ENCODE results near the gene ITIH6. TPM values are rescaled to one million over a fixed set of nuclear protein-coding genes. Genes with fewer than 3 reads are reported as not detected.
"Not testable (repeated sequence)": the region's sequence is repeated elsewhere in the genome, so short reads cannot be mapped to it uniquely, and the experiment has no call there.

ITIH6 gene
- total RNA-seq: not detected in 2 replicates

DNA sequence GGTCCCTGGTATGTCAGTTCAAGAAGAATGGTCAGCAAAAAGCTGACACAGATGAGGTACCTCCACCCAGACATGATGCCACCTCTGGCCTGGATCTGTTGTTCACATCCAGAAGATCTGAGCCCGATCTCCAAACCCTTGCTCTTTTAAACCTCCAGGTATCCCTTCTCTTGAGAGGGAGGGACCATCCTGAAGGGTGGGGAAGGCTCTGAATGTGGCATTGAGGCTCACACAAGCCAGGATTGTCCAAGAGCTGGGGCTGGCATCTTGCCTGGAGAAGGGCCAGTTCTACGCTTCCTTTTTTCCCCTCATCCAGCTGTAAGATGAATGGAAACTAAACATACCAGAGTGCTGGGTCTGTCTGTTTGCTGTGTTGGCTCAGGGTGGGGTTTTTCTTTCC, at the start of gene ITIH6:
Gene ITIH6, minus strand, starts transcription at position 119 of the 400 bp plus-strand sequence. Its CDS starts 45 bp downstream, at position 74.
- no peak for DNase-seq (ENCODE audit: low spot score)
- no peak within 1 kb of the TSS for H3K27ac Mint-ChIP-seq
- peaks cover 2% of the 10 kb centered on the region for H3K27me3 Mint-ChIP-seq (ENCODE audit: low read depth)
- H3K9me3 Mint-ChIP-seq: no peaks in the 10 kb centered on the region
- H3K36me3 Mint-ChIP-seq (ENCODE audit: low read depth): no peaks in the 10 kb centered on the region
- H3K4me1 Mint-ChIP-seq (ENCODE audit: low read depth): no peaks in the 10 kb centered on the region
- intact Hi-C loops (cut with micrococcal nuclease): no loop called here
- no peak within 1 kb of the TSS for H3K4me3 Mint-ChIP-seq (ENCODE audit: low read depth)

DNA sequence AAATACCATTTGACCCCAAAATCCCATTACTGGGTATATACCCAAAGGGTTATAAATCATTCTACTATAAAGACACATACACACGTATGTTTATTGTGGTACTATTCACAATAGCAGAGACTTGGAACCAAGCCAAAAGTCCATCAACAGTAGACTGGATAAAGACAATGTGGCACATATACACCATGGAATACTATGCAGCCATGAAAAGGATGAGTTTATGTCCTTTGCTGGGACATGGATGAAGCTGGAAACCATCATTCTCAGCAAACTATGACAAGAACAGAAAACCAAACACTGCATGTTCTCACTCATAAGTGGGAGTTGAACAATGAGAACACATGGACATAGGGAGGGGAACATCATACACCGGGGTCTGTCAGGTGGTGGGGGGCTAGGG, 49.6 kb upstream of the ITIH6 start:
- H3K27me3 Mint-ChIP-seq (ENCODE audit: low read depth); H3K4me3 Mint-ChIP-seq (ENCODE audit: low read depth); DNase-seq (ENCODE audit: low spot score); intact Hi-C loops (cut with micrococcal nuclease); H3K9me3 Mint-ChIP-seq; H3K4me1 Mint-ChIP-seq (ENCODE audit: low read depth); H3K36me3 Mint-ChIP-seq (ENCODE audit: low read depth); H3K27ac Mint-ChIP-seq: not testable (repeated sequence)

GRCh38 chrX:54843050-54843449, 45.0 kb upstream of the ITIH6 start:
- Mint-ChIP-seq H3K27ac (no peak overlapping the region), H3K27me3 (ENCODE audit: low read depth) (no peaks in the 10 kb centered on the region), H3K9me3 (no peaks in the 10 kb centered on the region), H3K36me3 (ENCODE audit: low read depth) (no peaks in the 10 kb centered on the region), H3K4me3 (ENCODE audit: low read depth) (no peak overlapping the region), H3K4me1 (ENCODE audit: low read depth) (no peaks in the 10 kb centered on the region)
- intact Hi-C loops (cut with micrococcal nuclease): no loop called here
- no peak for DNase-seq (ENCODE audit: low spot score)

- Mint-ChIP-seq H3K4me1 (ENCODE audit: low read depth) (no peaks in the 10 kb centered on the region), H3K4me3 (ENCODE audit: low read depth) (no peak overlapping the region), H3K27me3 (ENCODE audit: low read depth) (no peaks in the 10 kb centered on the region)
Observed at GRCh38 chrX:54842607-54843006, 44.6 kb upstream of the ITIH6 start.

DNA sequence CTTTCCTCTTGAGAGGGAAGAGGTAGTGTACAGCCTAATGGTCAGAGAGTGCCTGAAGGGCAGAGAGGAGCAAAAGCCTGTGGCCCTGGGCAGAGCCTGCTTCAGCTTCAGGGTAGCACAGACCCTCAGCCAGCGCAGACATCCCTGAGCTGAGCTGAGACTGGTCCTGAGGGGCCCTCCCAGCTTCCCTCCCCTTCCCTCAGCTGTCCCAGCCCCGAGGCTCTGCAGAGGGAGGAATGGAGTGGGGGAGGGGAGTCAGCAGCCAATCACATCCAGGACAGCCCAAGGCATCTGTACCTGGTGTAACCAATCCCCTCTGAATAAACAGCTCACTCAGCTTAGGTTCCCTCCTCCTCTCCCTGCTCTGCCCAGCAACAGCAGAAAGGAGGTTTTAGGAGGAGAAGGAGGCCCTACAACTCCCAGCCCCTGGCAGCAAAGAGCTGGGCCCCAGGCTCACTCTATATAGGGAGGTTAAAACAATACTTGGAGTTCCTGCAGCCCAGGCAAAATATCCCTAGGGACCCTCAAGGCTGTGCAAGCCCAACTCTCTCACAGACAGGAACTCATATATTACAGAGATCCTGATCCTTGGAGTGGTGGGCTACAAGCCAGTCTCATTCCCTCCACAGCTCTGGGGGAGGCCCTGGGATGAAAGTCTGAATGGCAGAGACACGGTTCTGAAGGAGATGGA, 43.3 kb upstream of the ITIH6 start:
- H3K9me3 Mint-ChIP-seq; H3K27ac Mint-ChIP-seq; H3K27me3 Mint-ChIP-seq (ENCODE audit: low read depth); intact Hi-C loops (cut with micrococcal nuclease); H3K36me3 Mint-ChIP-seq (ENCODE audit: low read depth); H3K4me3 Mint-ChIP-seq (ENCODE audit: low read depth); DNase-seq (ENCODE audit: low spot score); H3K4me1 Mint-ChIP-seq (ENCODE audit: low read depth): not testable (repeated sequence)

More at GRCh38 chrX:54842607-54843006, 44.6 kb upstream of the ITIH6 start:
- H3K36me3 Mint-ChIP-seq (ENCODE audit: low read depth): no peaks in the 10 kb centered on the region
- H3K27ac Mint-ChIP-seq: no peak overlapping the region
- no peak for DNase-seq (ENCODE audit: low spot score)
- intact Hi-C loops (cut with micrococcal nuclease): no loop called here
- H3K9me3 Mint-ChIP-seq: no peaks in the 10 kb centered on the region

DNA sequence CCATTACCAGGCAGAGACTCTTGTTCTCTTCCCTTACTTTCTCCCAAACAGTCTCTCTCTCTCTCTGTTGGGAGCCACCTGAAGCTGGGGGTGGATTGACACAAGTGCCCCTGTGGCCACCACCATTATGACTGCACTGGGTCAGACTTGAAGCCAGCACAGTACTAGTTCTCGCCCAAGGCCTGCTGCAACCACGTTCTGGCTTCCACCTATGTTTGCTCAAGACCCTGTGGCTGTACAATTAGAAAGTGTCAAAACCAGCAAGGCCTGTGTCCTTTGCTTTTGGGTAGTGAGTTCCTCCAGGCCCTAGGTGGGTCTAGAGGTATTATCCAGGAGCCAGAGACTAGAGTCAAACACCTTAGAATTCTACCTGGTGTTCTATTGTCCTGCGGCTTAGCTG, 40.5 kb upstream of the ITIH6 start:
- no peaks in the 10 kb centered on the region for H3K36me3 Mint-ChIP-seq (ENCODE audit: low read depth)
- H3K27me3 Mint-ChIP-seq (ENCODE audit: low read depth): peaks cover 8% of the 10 kb centered on the region
- no peaks in the 10 kb centered on the region for H3K4me1 Mint-ChIP-seq (ENCODE audit: low read depth)
- no peaks in the 10 kb centered on the region for H3K9me3 Mint-ChIP-seq
- intact Hi-C loops (cut with micrococcal nuclease): no loop called here
- no peak overlapping the region for H3K27ac Mint-ChIP-seq
- H3K4me3 Mint-ChIP-seq (ENCODE audit: low read depth): no peak overlapping the region
- DNase-seq (ENCODE audit: low spot score): no peak

GRCh38 chrX:54826598-54826997, 28.5 kb upstream of the ITIH6 start:
- DNase-seq (ENCODE audit: low spot score): no peak
- Mint-ChIP-seq H3K27ac (no peak overlapping the region), H3K4me3 (ENCODE audit: low read depth) (no peak overlapping the region), H3K27me3 (ENCODE audit: low read depth) (no peaks in the 10 kb centered on the region), H3K4me1 (ENCODE audit: low read depth) (no peaks in the 10 kb centered on the region), H3K9me3 (no peaks in the 10 kb centered on the region), H3K36me3 (ENCODE audit: low read depth) (no peaks in the 10 kb centered on the region)
- intact Hi-C loops (cut with micrococcal nuclease): no loop called here

GRCh38 chrX:54825716-54826438, 27.8 kb upstream of the ITIH6 start:
- DNase-seq (ENCODE audit: low spot score): no peak
- Mint-ChIP-seq H3K9me3 (no peaks in the 10 kb centered on the region), H3K4me3 (ENCODE audit: low read depth) (no peak overlapping the region), H3K27ac (no peak overlapping the region), H3K36me3 (ENCODE audit: low read depth) (no peaks in the 10 kb centered on the region), H3K27me3 (ENCODE audit: low read depth) (no peaks in the 10 kb centered on the region), H3K4me1 (ENCODE audit: low read depth) (no peaks in the 10 kb centered on the region)
- intact Hi-C loops (cut with micrococcal nuclease): no loop called here

DNA sequence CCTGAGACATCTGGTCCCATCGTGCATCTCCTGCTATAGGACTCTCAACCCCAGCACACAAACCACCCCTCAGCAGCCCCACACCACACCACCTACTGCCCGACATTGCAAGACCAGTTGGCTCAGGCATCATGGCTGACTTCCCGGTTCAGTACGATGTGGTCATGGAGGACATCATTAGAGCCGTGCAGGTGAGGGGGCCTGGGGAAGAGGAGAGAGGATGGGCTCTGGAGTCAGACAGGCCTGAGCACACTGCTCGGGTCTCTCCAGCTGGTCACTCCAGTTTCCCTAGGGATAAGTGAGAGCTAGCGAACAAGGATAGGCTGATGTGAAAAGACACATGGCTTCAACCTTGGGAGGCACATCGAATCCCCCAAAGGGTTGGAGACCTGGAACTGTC, 26.7 kb upstream of the ITIH6 start:
- no peaks in the 10 kb centered on the region for H3K4me1 Mint-ChIP-seq (ENCODE audit: low read depth)
- intact Hi-C loops (cut with micrococcal nuclease): no loop called here
- H3K27ac Mint-ChIP-seq: no peak overlapping the region
- DNase-seq (ENCODE audit: low spot score): no peak
- no peaks in the 10 kb centered on the region for H3K36me3 Mint-ChIP-seq (ENCODE audit: low read depth)
- H3K4me3 Mint-ChIP-seq (ENCODE audit: low read depth): no peak overlapping the region
- H3K27me3 Mint-ChIP-seq (ENCODE audit: low read depth): no peaks in the 10 kb centered on the region
- no peaks in the 10 kb centered on the region for H3K9me3 Mint-ChIP-seq

- intact Hi-C loops (cut with micrococcal nuclease): no loop called here
- H3K9me3 Mint-ChIP-seq: no peaks in the 10 kb centered on the region
- H3K4me1 Mint-ChIP-seq (ENCODE audit: low read depth): peaks cover 2% of the 10 kb centered on the region
- H3K36me3 Mint-ChIP-seq (ENCODE audit: low read depth): no peaks in the 10 kb centered on the region
- no peak overlapping the region for H3K27ac Mint-ChIP-seq
- no peak for DNase-seq (ENCODE audit: low spot score)
- H3K4me3 Mint-ChIP-seq (ENCODE audit: low read depth): no peak overlapping the region
- no peaks in the 10 kb centered on the region for H3K27me3 Mint-ChIP-seq (ENCODE audit: low read depth)
Observed at GRCh38 chrX:54824195-54824594, 26.1 kb upstream of the ITIH6 start.

DNA sequence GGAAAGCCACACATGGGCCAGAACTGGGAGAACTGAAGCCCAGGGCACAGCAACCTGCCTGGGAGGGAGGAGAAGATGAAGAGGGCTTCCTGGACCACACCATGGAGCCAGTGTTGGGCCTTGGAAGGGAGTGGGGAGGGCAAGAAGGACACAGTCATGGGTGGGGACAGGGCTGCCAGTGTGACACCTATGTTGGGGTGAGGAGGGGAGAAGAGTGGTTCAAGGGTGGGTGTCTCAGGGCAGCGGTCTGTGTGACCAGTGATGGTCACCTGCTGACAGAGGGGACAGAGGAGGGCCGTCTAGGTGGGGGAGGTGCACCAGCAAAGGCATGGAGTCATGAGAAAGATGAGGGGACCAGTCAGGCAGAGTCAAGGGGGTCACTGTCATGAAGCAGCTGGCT, 23.3 kb upstream of the ITIH6 start:
- Mint-ChIP-seq H3K27ac (no peak overlapping the region), H3K36me3 (ENCODE audit: low read depth) (peaks cover 1% of the 10 kb centered on the region), H3K27me3 (ENCODE audit: low read depth) (no peaks in the 10 kb centered on the region), H3K4me3 (ENCODE audit: low read depth) (no peak overlapping the region), H3K4me1 (ENCODE audit: low read depth) (peaks cover 4% of the 10 kb centered on the region), H3K9me3 (no peaks in the 10 kb centered on the region)
- intact Hi-C loops (cut with micrococcal nuclease): no loop called here
- DNase-seq (ENCODE audit: low spot score): no peak

GRCh38 chrX:54820737-54821136, 22.7 kb upstream of the ITIH6 start:
- H3K4me3 Mint-ChIP-seq (ENCODE audit: low read depth): no peak overlapping the region
- no peaks in the 10 kb centered on the region for H3K9me3 Mint-ChIP-seq
- no peak overlapping the region for H3K27ac Mint-ChIP-seq
- peaks cover 7% of the 10 kb centered on the region for H3K36me3 Mint-ChIP-seq (ENCODE audit: low read depth)
- intact Hi-C loops (cut with micrococcal nuclease): no loop called here
- DNase-seq (ENCODE audit: low spot score): no peak
- peaks cover 4% of the 10 kb centered on the region for H3K4me1 Mint-ChIP-seq (ENCODE audit: low read depth)
- H3K27me3 Mint-ChIP-seq (ENCODE audit: low read depth): no peaks in the 10 kb centered on the region

DNA sequence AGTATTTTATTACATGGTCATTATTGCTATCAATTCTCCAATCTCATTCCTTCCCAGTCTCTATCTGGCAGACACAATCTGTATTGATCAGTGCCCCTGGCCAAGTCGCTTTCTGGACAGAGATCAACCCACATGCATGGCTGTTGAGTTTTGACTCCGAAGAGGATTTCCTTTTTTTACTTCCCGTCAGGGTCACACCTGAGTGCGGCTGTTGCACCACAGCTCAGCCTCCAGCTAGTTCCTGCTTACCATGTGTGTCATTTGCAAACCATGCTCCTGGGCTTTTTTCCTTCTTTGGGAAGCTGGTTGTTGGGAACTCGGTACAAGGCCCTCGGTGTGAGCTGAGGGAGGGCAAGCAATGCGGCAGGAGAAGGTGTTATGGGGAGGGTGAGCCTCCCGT, 21.1 kb upstream of the ITIH6 start:
- DNase-seq (ENCODE audit: low spot score): no peak
- Mint-ChIP-seq H3K27ac (no peak overlapping the region), H3K9me3 (no peaks in the 10 kb centered on the region), H3K27me3 (ENCODE audit: low read depth) (no peaks in the 10 kb centered on the region), H3K36me3 (ENCODE audit: low read depth) (peaks cover 12% of the 10 kb centered on the region), H3K4me1 (ENCODE audit: low read depth) (peaks cover 4% of the 10 kb centered on the region), H3K4me3 (ENCODE audit: low read depth) (no peak overlapping the region)
- intact Hi-C loops (cut with micrococcal nuclease): no loop called here

All from activated T-helper 2 cell treated with anti-CD3 and anti-CD28 coated beads, Interferon-gamma antibody, Interleukin-2, Interleukin-4, amounts not matched to agents 10 μg/mL and 5 μg/mL and 100 μg/mL, durations not matched to agents 14 hours and 24 hours and 36 hours (primary cell).